Activated CD8-positive, alpha-beta memory T cell treated with anti-CD3 and anti-CD28 coated beads for 24 hours (primary cell): ENCODE results near the gene S100PBP.

Experiments
- DNase-seq: peaks from one replicate; pipeline ENCODE4 v3.0.0-alpha.2; 2020

S100PBP gene

GRCh38 chr1:32817159-32817814 lies at the start of gene S100PBP, which contains the start of gene YARS1:
Gene S100PBP (plus strand): TSS chr1:32817653. CDS start chr1:32826100, 8,447 bp downstream.
Gene YARS1 (minus strand): TSS chr1:32817358. CDS start chr1:32817244, 114 bp downstream.
- DNase-seq, result peak; percentile 100

GRCh38 chr1:32768110-32768850 lies 49.2 kb upstream of the S100PBP start:
- no peak for DNase-seq

- no peak for DNase-seq
Measured at GRCh38 chr1:32769524-32770220, 47.8 kb upstream of the S100PBP start.

- DNase-seq, result no peak
Measured at GRCh38 chr1:32770221-32770731, 47.2 kb upstream of the S100PBP start.

GRCh38 chr1:32770741-32771548 lies 46.5 kb upstream of the S100PBP start:
- no peak for DNase-seq

- no peak for DNase-seq
Measured at GRCh38 chr1:32771561-32772280, 45.7 kb upstream of the S100PBP start.

GRCh38 chr1:32772281-32773017 lies 45.0 kb upstream of the S100PBP start:
- no peak for DNase-seq

GRCh38 chr1:32773018-32773763 lies 44.3 kb upstream of the S100PBP start:
- DNase-seq, result peak; percentile 88

GRCh38 chr1:32773764-32774463 lies 43.5 kb upstream of the S100PBP start:
- no peak for DNase-seq

- no peak for DNase-seq
Measured at GRCh38 chr1:32774464-32774808, 43.0 kb upstream of the S100PBP start.

- no peak for DNase-seq
Measured at GRCh38 chr1:32774950-32775634, 42.4 kb upstream of the S100PBP start.

- DNase-seq, result no peak
Measured at GRCh38 chr1:32775640-32776337, 41.7 kb upstream of the S100PBP start.

GRCh38 chr1:32779242-32779641 lies 38.2 kb upstream of the S100PBP start:
- DNase-seq, result no peak

GRCh38 chr1:32780005-32780404 lies 37.4 kb upstream of the S100PBP start:
- DNase-seq, result no peak

- no peak for DNase-seq
Measured at GRCh38 chr1:32780628-32781234, 36.7 kb upstream of the S100PBP start.

- no peak for DNase-seq
Measured at GRCh38 chr1:32782086-32782485, 35.4 kb upstream of the S100PBP start.

- DNase-seq, result no peak
Measured at GRCh38 chr1:32783851-32784250, 33.6 kb upstream of the S100PBP start.

GRCh38 chr1:32784817-32785216 lies 32.6 kb upstream of the S100PBP start:
- no peak for DNase-seq
